ENCODE results near the gene BEND3.

Gene BEND3

DNA sequence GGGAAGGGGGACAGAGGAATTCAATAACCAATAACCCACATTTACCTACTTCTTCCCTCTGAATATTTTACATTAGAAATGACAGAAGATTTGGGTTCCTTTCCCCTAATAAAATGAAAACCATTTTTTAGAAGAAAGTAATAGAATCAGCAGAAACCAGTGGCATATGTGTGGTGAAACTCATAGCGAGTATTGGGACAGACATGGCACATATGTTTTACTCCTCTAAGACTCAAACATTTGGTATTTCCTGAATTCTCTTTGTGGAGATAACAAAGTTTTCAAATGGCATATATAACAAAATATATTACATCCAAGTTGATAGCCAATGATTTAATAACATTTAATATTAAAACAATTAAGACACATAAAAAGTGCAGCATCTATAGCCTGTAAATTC is 12.9 kb upstream of the BEND3 start:
- TF ChIP-seq, protein P1, sequence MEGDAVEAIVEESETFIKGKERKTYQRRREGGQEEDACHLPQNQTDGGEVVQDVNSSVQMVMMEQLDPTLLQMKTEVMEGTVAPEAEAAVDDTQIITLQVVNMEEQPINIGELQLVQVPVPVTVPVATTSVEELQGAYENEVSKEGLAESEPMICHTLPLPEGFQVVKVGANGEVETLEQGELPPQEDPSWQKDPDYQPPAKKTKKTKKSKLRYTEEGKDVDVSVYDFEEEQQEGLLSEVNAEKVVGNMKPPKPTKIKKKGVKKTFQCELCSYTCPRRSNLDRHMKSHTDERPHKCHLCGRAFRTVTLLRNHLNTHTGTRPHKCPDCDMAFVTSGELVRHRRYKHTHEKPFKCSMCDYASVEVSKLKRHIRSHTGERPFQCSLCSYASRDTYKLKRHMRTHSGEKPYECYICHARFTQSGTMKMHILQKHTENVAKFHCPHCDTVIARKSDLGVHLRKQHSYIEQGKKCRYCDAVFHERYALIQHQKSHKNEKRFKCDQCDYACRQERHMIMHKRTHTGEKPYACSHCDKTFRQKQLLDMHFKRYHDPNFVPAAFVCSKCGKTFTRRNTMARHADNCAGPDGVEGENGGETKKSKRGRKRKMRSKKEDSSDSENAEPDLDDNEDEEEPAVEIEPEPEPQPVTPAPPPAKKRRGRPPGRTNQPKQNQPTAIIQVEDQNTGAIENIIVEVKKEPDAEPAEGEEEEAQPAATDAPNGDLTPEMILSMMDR (IDR thresholded peaks at IDR 0.05; ENCODE audit: low read depth, low read length, missing control alignments) = no peak
- no peak for DNase-seq (ENCODE audit: low read depth)
- no peak overlapping the region for H3K4me3 ChIP-seq (ENCODE audit: low read depth, low read length)

DNA sequence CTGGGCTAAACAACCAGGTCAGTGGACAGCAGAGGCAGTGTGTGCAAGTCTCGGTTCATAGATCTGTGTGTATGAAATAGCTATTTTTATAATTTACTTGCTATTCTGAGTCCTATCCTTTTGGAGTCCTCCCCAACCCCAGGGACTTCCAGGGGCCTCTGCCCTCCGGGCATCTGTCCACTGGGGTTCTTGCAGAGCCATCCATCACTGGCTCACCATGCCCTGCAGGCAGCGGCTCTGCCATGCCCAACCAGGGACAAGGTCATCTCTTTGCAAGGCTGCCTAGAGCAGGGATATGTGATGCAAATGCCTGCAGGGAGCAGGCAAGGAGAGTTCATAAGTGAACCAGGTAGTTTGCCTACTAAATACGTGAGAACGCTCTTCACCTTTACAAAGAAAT is 10.5 kb upstream of the BEND3 start:
- TF ChIP-seq, protein P1 (IDR thresholded peaks at IDR 0.05; ENCODE audit: low read depth, low read length, missing control alignments) = no peak
- no peak for DNase-seq (ENCODE audit: low read depth)
- H3K4me3 ChIP-seq (ENCODE audit: low read depth, low read length) = no peak overlapping the region

DNA sequence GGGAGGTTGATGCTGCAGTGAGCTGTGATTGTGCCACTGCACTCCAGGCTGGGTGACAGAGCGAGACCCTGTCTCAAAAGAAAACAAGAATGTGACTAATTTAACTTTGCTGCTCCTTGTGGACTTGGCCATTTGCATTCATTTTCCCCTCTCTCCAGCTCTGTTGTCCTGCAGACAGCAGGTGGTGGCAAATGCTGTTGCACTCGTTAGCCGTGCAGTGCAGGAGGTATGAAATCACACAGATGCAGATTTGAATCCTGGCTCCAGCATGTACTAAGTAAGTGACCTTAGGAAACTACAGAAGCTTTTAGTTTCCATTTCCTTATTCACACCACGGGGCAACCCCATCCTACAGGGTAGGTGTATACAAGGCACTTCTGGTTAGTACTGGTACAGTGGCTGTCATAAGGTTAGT is 9.6 kb upstream of the BEND3 start:
- no peak overlapping the region for H3K4me3 ChIP-seq (ENCODE audit: low read depth, low read length)
- DNase-seq (ENCODE audit: low read depth) = no peak
- TF ChIP-seq, protein P1 (IDR thresholded peaks at IDR 0.05; ENCODE audit: low read depth, low read length, missing control alignments) = no peak

DNA sequence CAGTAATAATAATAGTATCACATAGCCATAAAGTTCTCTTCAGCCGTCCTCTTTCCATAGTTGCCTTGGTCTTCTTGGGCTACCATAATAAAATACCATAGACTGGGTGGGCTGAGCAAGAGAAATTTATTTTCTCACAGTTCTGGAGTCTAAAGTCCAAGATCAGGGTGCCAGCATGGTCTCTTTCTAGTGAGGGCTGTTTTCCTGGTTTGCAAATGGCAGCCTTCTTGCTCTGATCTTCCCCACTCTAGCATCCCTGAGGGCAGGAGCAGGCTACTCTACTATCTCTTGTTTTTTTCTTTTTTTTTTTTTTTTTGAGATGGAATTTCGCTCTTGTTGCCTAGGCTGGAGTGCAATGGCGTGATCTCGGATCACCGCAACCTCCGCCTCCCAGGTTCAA is 8.2 kb upstream of the BEND3 start:
- no peak for DNase-seq (ENCODE audit: low read depth)
- no peak overlapping the region for H3K4me3 ChIP-seq (ENCODE audit: low read depth, low read length)
- TF ChIP-seq, protein P1 (IDR thresholded peaks at IDR 0.05; ENCODE audit: low read depth, low read length, missing control alignments) = no peak

DNA sequence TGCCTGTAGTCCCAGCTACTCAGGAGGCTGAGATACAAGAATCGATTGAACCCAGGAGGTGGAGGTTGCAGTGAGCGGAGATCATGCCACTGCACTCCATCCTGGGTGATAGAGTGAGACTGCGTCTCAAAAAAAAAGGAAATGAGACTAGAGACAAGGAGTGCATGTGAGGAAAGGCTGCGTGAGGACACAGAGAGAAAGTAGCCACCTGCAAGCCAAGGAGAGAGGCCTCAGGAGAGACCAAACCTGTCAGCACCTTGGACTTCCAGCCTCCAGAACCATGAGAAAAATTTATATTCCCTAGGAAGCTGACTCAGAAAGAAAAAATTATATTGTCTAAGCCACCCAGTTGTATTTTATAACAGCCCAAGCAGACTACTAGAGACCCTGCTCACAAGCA is 7.4 kb upstream of the BEND3 start:
- no peak for DNase-seq (ENCODE audit: low read depth)
- TF ChIP-seq, protein P1 (IDR thresholded peaks at IDR 0.05; ENCODE audit: low read depth, low read length, missing control alignments) = no peak
- H3K4me3 ChIP-seq (ENCODE audit: low read depth, low read length) = no peak overlapping the region

DNA sequence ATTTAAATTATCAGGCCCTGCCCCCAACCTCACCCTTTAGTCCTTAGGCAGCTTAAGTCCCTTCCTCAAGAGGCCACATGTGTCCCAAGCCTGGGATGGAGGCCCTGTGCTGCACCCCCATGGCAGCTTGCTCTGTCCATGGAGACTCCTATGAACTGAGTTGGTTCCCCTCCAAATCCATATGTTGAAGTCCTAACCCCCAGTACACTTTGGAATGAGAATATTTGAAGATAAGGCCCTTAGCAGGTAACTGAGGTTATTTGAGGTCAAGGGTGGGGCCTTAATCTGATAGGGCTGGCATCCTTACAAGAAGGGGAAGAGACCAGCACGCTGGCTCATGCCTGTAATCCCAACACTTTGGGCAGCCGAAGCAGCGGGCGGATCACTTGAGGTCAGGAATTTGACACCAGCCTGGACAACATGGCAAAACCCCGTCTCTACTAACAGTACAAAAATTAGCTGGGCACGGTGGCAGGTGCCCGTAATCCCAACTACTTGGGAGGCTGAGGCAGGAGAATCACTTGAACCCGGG is 6.7 kb upstream of the BEND3 start:
- DNase-seq (ENCODE audit: low read depth) = no peak
- TF ChIP-seq, protein P1 (IDR thresholded peaks at IDR 0.05; ENCODE audit: low read depth, low read length, missing control alignments) = no peak
- no peak overlapping the region for H3K4me3 ChIP-seq (ENCODE audit: low read depth, low read length)

DNA sequence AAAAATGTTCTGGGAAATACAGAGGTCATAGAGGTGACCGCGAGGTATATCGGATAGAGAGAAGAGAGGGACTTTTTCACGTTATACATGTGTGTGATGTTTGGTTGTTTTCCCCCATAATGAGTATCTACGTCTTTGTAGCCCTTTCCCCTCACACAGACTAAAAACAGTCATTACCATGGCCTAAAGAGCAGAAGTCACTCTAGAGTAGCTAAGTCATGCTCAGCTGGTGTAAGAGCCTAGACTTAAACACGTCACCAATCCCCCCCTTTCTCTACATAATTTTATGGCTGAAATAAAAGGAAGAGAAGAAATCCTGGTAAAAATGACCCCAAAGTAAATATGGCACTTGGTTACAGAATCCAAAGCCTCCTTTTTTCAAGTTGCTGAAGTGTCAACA is 6.0 kb upstream of the BEND3 start:
- TF ChIP-seq, protein P1 (IDR thresholded peaks at IDR 0.05; ENCODE audit: low read depth, low read length, missing control alignments) = no peak
- DNase-seq (ENCODE audit: low read depth) = no peak
- H3K4me3 ChIP-seq (ENCODE audit: low read depth, low read length) = no peak overlapping the region

Data from GM12864 (cell line).